CD4-positive, alpha-beta T cell (primary cell): ENCODE data around the gene SLC9A8. TPM values are rescaled to one million over a fixed set of nuclear protein-coding genes. Genes with fewer than 3 reads are reported as not detected.
A peak's percentile ranks its signal among the peaks of the same experiment; 100 is the strongest.

Experiments used
- ATAC-seq: fragments of 200-7000 bp; cut with Tn5 transposase; one replicate; pipeline ENCODE4 v1.10.0; 2022; ENCODE audit warnings: mild to moderate bottlenecking; ENCODE audit not compliant: poor library complexity
- CTCF ChIA-PET: fragments of 350-600 bp; sonication (Branson Sonifier 250); formaldehyde crosslinking; loops from one replicate; lab custom pipeline; 2021; ENCODE audit warnings: antibody characterized with exemption, inconsistent platforms; lab: Charles Lee
- POLR2A ChIA-PET: fragments of 350-600 bp; sonication (Branson Sonifier 250); formaldehyde crosslinking; loops from one replicate; lab custom pipeline; 2021; ENCODE audit warnings: antibody characterized with exemption, inconsistent platforms; lab: Charles Lee
- DNase-seq, 14 experiments: peaks; one replicate each; pipeline ENCODE4 v3.0.0-alpha.2; 2013 to 2020; ENCODE audit warnings: mixed read lengths in 2 of 14
- H3K27ac ChIP-seq, 2 donors: one replicate each; pipeline versions ENCODE4 v1.5.1 to v1.7.0; 2013; ENCODE audit warnings: low read length in 2 of 2, low read depth in 1 of 2, mild to moderate bottlenecking in 1 of 2
- H3K27me3 ChIP-seq, 2 experiments: 1 replicate in 1 of 2; 2 replicates in 1 of 2; pipeline versions ENCODE4 v1.6.1 to v1.7.0; 2013; ENCODE audit warnings: low read length in 2 of 2, control low read depth in 1 of 2, mild to moderate bottlenecking in 1 of 2, moderate library complexity in 1 of 2; ENCODE audit not compliant: insufficient read depth in 2 of 2, control insufficient read depth in 1 of 2
- H3K36me3 ChIP-seq: one replicate; pipeline ENCODE4 v1.6.1; 2013; ENCODE audit warnings: low read length, control low read depth; ENCODE audit not compliant: insufficient read depth
- H3K4me1 ChIP-seq: one replicate; pipeline ENCODE4 v1.6.1; 2013; ENCODE audit warnings: low read length, control low read depth; ENCODE audit not compliant: insufficient read depth
- H3K4me3 ChIP-seq: one replicate; pipeline ENCODE4 v1.5.1; 2013; ENCODE audit warnings: mild to moderate bottlenecking, low read length, moderate library complexity
- H3K9me3 ChIP-seq, 2 experiments: 1 replicate in 1 of 2; 2 replicates in 1 of 2; pipeline versions ENCODE4 v1.6.1 to v1.7.0; 2013; ENCODE audit warnings: low read length in 2 of 2, mild to moderate bottlenecking in 2 of 2, control low read depth in 1 of 2, moderate library complexity in 1 of 2; ENCODE audit not compliant: control insufficient read depth in 1 of 2, insufficient read depth in 1 of 2
- H3K27ac Mint-ChIP-seq: one replicate; pipeline ENCODE4 v1.8.0; 2020; ENCODE audit warnings: mixed read lengths
- H3K27me3 Mint-ChIP-seq: one replicate; pipeline ENCODE4 v1.8.0; 2021; ENCODE audit warnings: mixed read lengths
- H3K36me3 Mint-ChIP-seq: one replicate; pipeline ENCODE4 v1.8.0; 2021; ENCODE audit warnings: low read depth, mixed read lengths
- H3K4me1 Mint-ChIP-seq: one replicate; pipeline ENCODE4 v1.8.0; 2021; ENCODE audit warnings: low read depth, mixed read lengths
- H3K4me3 Mint-ChIP-seq: one replicate; pipeline ENCODE4 v1.8.0; 2020; ENCODE audit warnings: mild to moderate bottlenecking, mixed read lengths
- H3K9me3 Mint-ChIP-seq: one replicate; pipeline ENCODE4 v1.8.0; 2020; ENCODE audit warnings: mixed read lengths
- intact Hi-C, 2 experiments: fragments of 100-400 bp; cut with DNase I in 1 of 2; cut with micrococcal nuclease in 1 of 2; formaldehyde crosslinking; loops; one replicate each; pipeline versions ENCODE4 v1.15.1 to v1.9.0; 2023 to 2025; cut with DNase I, micrococcal nuclease
- total RNA-seq, 174 experiments: library from RNA in 2 of 174; stranded (reverse) in 2 of 174; gene quantifications; one replicate each; pipeline ENCODE4 v1.2.3 and lab custom pipeline; 2021 to 2026
- TF ChIP-seq, protein P1 (sequence below): fragments of 200-600 bp; IDR thresholded peaks from one replicate; pipeline ENCODE4 v1.8.0; 2022; ENCODE audit warnings: antibody characterized with exemption, mild to moderate bottlenecking

SLC9A8 gene
- total RNA-seq, 2 experiments from 2014 or later, result 29.5 to 30.2 TPM

GRCh38 chr20:49871391-49871948, 58.8 kb downstream of the SLC9A8 start:
- CTCF ChIA-PET, result no interaction called here
- Histone ChIP-seq H3K27me3 (no peaks in the 10 kb centered on the region), H3K4me3 (no peak overlapping the region), H3K36me3 (peaks cover 52% of the 10 kb centered on the region), H3K27ac (no peak overlapping the region), H3K4me1 (no peaks in the 10 kb centered on the region), H3K9me3 (no peaks in the 10 kb centered on the region)
- POLR2A ChIA-PET, result interaction anchor here (0.7 kb wide), 1 partner anchor 63 kb away, joined by 4 read pairs; no protein-coding TSS in a partner anchor
- Mint-ChIP-seq H3K36me3 (peaks cover 56% of the 10 kb centered on the region), H3K27me3 (no peaks in the 10 kb centered on the region), H3K9me3 (no peaks in the 10 kb centered on the region), H3K27ac (no peak overlapping the region), H3K4me1 (no peaks in the 10 kb centered on the region), H3K4me3 (no peak overlapping the region)
- intact Hi-C loops, result no loop called here
- no peak for DNase-seq
- ATAC-seq, result no peak
- TF ChIP-seq, protein P1, sequence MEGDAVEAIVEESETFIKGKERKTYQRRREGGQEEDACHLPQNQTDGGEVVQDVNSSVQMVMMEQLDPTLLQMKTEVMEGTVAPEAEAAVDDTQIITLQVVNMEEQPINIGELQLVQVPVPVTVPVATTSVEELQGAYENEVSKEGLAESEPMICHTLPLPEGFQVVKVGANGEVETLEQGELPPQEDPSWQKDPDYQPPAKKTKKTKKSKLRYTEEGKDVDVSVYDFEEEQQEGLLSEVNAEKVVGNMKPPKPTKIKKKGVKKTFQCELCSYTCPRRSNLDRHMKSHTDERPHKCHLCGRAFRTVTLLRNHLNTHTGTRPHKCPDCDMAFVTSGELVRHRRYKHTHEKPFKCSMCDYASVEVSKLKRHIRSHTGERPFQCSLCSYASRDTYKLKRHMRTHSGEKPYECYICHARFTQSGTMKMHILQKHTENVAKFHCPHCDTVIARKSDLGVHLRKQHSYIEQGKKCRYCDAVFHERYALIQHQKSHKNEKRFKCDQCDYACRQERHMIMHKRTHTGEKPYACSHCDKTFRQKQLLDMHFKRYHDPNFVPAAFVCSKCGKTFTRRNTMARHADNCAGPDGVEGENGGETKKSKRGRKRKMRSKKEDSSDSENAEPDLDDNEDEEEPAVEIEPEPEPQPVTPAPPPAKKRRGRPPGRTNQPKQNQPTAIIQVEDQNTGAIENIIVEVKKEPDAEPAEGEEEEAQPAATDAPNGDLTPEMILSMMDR, result no peak

DNA sequence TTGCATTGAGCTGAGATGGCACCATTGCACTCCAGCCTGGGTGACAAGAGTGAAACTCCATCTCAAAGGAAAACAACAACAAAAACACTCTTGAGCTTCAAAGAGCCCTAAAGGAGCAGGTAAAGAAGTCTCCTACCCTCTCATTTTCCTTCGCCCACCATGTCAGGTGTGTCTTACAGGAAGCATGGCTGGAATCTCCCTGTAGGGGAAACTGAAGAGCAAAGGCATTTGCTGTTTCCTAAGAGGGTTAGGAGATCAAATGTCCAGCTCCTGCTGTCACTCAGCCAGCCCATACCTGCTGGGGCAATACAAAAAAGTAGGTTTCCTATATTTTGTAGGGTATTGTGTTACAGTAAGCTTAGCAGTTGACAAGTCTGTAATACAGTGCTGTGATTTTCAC, 59.4 kb downstream of the SLC9A8 start:
- Histone ChIP-seq H3K27me3 (no peaks in the 10 kb centered on the region), H3K36me3 (peaks cover 52% of the 10 kb centered on the region), H3K4me1 (no peaks in the 10 kb centered on the region), H3K4me3 (no peak overlapping the region), H3K27ac (no peak overlapping the region), H3K9me3 (no peaks in the 10 kb centered on the region)
- TF ChIP-seq, protein P1, result no peak
- peaks cover 53% of the 10 kb centered on the region for H3K36me3 Mint-ChIP-seq
- no peak overlapping the region for H3K4me3 Mint-ChIP-seq
- DNase-seq, result no peak
- POLR2A ChIA-PET, result interaction anchor here (0.7 kb wide), 1 partner anchor 63 kb away, joined by 4 read pairs; no protein-coding TSS in a partner anchor
- intact Hi-C loops, result no loop called here
- CTCF ChIA-PET, result no interaction called here
- no peaks in the 10 kb centered on the region for H3K9me3 Mint-ChIP-seq
- H3K27me3 Mint-ChIP-seq, result no peaks in the 10 kb centered on the region
- no peak for ATAC-seq
- H3K4me1 Mint-ChIP-seq, result no peaks in the 10 kb centered on the region
- H3K27ac Mint-ChIP-seq, result no peak overlapping the region

GRCh38 chr20:49874696-49875095, 62.1 kb downstream of the SLC9A8 start:
- no peaks in the 10 kb centered on the region for H3K9me3 ChIP-seq
- H3K4me3 Mint-ChIP-seq, result no peak overlapping the region
- ATAC-seq (no peak), DNase-seq (peak in 1 of 14 experiments; percentile 11)
- H3K4me1 Mint-ChIP-seq, result no peaks in the 10 kb centered on the region
- ChIA-PET POLR2A (no interaction called here), CTCF (no interaction called here)
- H3K9me3 Mint-ChIP-seq, result no peaks in the 10 kb centered on the region
- intact Hi-C loops, result no loop called here
- no peak overlapping the region for H3K4me3 ChIP-seq
- H3K27me3 Mint-ChIP-seq, result no peaks in the 10 kb centered on the region
- no peak overlapping the region for H3K27ac ChIP-seq
- no peak overlapping the region for H3K27ac Mint-ChIP-seq
- H3K4me1 ChIP-seq, result no peaks in the 10 kb centered on the region
- peaks cover 43% of the 10 kb centered on the region for H3K36me3 ChIP-seq
- no peaks in the 10 kb centered on the region for H3K27me3 ChIP-seq
- H3K36me3 Mint-ChIP-seq, result peaks cover 56% of the 10 kb centered on the region
- TF ChIP-seq, protein P1, result no peak
